LNCAP (cell line): ENCODE measurements around the gene CATSPERE.

ENCODE experiments used
- CTCF ChIP-seq: fragments of 450-650 bp; IDR thresholded peaks from 2 replicates; pipeline ENCODE4 v1.5.1; 2017; ENCODE audit warnings: mild to moderate bottlenecking

The CATSPERE gene

DNA sequence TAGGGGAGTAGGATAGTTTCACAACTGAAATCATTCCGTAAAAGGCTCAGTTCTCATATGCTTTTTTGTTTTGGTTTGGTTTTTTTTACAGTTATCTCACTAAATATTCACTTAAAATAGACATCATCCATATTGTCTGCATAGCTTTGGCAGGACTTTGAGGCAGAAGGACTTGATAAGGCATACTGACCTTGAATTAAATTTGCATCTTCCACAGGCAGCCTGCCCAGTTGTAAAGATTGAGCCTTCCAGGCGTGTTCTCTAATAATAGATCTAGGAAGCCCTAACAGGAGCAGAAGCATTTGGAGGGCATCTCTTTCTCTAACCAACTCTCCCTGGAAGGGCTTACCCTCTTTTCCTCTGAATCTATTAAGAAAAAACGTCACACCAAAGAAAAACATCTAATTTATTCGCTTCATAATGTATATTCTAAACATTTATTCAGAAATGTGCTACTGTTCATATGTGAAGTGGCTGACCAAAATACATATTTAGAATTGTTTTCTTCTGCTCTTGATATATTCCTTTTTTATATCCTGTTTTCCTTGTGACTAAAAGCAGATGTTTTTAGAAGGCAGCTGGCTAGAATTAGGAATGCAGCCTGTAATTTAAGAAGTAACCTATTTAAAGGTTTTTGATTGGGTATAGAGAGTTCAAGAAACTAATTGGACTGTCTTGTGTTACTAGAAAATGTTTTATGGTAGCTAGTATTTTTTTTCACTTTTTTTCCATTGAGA, 212.0 kb downstream of the CATSPERE start:
- no peak for TF ChIP-seq CTCF

GRCh38 chr1:244674446-244674845, 213.4 kb downstream of the CATSPERE start:
- TF ChIP-seq CTCF, result no peak

- no peak for TF ChIP-seq CTCF
Measured at GRCh38 chr1:244675167-244675566, 214.1 kb downstream of the CATSPERE start.

GRCh38 chr1:244678697-244679096, 217.6 kb downstream of the CATSPERE start:
- TF ChIP-seq CTCF, result no peak

- no peak for TF ChIP-seq CTCF
Measured at GRCh38 chr1:244680667-244681066, 219.6 kb downstream of the CATSPERE start.
